ENCODE data around the gene ZNF841.

DNA sequence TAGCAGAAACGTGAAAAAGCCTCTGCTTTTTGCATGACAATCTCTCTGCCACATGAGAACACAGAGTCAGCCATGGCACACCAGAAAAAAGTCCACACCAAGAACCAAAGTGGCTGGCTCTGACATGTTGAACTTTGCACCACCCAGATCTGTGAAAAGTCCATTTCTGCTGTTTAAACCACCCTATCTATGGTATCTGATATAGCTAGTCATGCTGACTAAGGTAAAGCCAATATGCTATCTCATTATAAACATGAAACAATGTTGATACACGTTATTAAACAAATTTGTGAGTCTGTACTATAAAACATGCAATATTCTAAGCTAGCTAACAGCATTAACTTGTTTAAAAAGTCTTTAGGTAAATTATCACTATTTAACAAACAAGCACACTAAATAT is 25.9 kb downstream of the ZNF841 start:
- TF ChIP-seq ZFP30 (CRISPR knock-in tag; IDR thresholded peaks at IDR 0.05; ENCODE audit: borderline replicate concordance) (no peak), ZNF263 (CRISPR knock-in tag; IDR thresholded peaks at IDR 0.05; ENCODE audit: borderline replicate concordance) (no peak), EHMT2 (IDR thresholded peaks at IDR 0.05) (no peak), CHD1 (IDR thresholded peaks at IDR 0.05; ENCODE audit: low read length) (no peak), RBM34 (IDR thresholded peaks at IDR 0.05; ENCODE audit: borderline replicate concordance, insufficient read depth, low read length) (no peak), NBN (IDR thresholded peaks at IDR 0.05; ENCODE audit: low read depth) (no peak), PHF21A (IDR thresholded peaks at IDR 0.05; ENCODE audit: borderline replicate concordance, low read depth) (no peak), MEIS2 (IDR thresholded peaks at IDR 0.05; ENCODE audit: partially characterized antibody) (no peak)
- TF ChIP-seq, protein P1, sequence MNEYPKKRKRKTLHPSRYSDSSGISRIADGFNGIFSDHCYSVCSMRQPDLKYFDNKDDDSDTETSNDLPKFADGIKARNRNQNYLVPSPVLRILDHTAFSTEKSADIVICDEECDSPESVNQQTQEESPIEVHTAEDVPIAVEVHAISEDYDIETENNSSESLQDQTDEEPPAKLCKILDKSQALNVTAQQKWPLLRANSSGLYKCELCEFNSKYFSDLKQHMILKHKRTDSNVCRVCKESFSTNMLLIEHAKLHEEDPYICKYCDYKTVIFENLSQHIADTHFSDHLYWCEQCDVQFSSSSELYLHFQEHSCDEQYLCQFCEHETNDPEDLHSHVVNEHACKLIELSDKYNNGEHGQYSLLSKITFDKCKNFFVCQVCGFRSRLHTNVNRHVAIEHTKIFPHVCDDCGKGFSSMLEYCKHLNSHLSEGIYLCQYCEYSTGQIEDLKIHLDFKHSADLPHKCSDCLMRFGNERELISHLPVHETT (CRISPR knock-in tag; conservative IDR thresholded peaks at IDR 0.05 in 1 of 2, IDR thresholded peaks at IDR 0.05 in 1 of 2) = no peak
